Cardiac septum (tissue), 1 donor: ENCODE measurements around the gene KLHDC10. TPM values are rescaled to one million over a fixed set of nuclear protein-coding genes. Genes with fewer than 3 reads are reported as not detected.
A peak's percentile ranks its signal among the peaks of the same experiment; 100 is the strongest.
"Not testable (repeated sequence)": the region's sequence is repeated elsewhere in the genome, so short reads cannot be mapped to it uniquely, and the experiment has no call there.

ENCODE experiments used
- DNase-seq: peaks from one replicate; pipeline ENCODE4 v3.0.0-alpha.2; 2020; ENCODE audit warnings: low spot score
- intact Hi-C: fragments of 100-400 bp; cut with DNase I; formaldehyde crosslinking; loops from one replicate; pipeline ENCODE4 v1.14.0; 2022
- long read RNA-seq: library from polyadenylated mRNA; unstranded; transcript quantifications from one replicate; pipeline ENCODE4 v2.0.0, GENCODE V29; 2021
- total RNA-seq: library from RNA; stranded (reverse); fragmentation: NEBNext Ultra II Directional; extraction: Animal tissue kit (Norgen Biotek cat#: 25700); gene quantifications from one replicate; pipeline ENCODE4 v1.2.1, GENCODE V29; 2021
- donor health status: DM: no; HTN: no; CAD: no.

The KLHDC10 gene
- total RNA-seq: 22.5 TPM
- long read RNA-seq, partial matches to known transcripts: 7 of 13 reads
- long read RNA-seq, other reads (novel, unspliced or antisense): 6 of 13 reads

DNA sequence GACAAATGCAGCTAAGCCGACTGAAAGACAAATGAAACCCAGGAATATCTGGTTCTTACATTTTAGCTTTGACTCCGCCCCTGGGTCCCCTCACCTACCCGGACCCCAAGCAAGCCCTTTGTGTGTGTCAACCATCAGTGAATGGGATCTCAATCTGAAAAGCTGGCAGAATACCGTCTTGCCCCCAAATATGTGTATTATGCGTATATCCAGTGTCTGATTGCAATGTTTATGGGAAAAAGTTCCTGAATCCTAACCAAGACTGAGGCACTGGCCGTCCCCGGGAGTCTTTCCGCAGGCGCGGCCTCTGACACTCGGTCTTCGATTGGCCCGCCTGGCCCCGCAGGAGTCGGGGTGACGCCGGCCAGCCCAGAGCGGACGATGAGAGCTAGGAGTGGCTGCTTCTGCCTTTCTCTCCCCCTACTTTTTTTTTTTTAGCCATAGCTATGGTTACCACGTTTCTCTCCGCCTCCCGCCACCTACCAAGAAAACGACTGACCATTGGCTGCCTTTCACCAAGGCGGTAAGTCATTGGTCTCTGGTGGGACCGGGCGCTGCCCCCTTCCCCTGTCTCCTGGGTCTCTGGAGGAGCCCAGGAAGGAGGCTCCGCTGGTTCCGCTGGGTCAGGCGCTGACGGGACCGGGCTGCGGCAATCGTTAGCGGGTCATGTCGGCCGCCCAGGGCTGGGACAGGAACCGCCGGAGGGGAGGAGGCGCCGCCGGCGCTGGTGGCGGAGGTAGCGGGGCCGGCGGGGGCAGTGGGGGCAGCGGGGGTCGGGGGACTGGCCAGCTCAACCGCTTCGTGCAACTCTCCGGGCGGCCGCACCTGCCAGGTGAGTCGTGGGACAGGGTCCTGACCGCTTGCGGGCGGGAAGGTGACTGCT lies at the start of gene KLHDC10:
Gene KLHDC10, plus strand, starts transcription at position 557 of the 883 bp plus-strand sequence. Its CDS starts 110 bp downstream, at position 667.
- intact Hi-C loops: loop anchor here (5.0 kb wide), 1 partner anchor 762 kb away; no protein-coding TSS in a partner anchor
- peak; percentile 98 for DNase-seq

- DNase-seq: no peak
Observed at GRCh38 chr7:130021105-130021834, 49.1 kb upstream of the KLHDC10 start.

DNA sequence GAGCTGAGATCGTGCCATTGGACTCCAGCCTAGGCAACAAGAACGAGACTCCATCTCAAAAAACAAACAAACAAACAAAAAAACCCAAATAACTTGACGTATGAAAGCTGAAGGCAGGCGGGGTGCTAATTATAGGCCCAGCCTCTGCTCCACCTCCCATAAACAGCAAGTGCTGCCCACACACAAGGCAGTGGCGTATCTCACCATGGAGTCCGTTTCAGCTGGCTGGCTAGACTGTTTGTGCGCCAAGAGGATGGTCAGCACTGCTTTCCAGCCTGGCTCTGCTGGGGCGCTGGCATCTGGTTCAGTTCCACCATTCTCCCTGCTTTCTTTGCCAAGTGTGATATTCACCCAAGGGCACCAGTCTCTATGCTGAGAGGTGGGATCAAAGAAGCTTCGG lies 48.2 kb upstream of the KLHDC10 start:
- peak; percentile 80 for DNase-seq
- intact Hi-C loops: no loop called here

More at GRCh38 chr7:130021105-130021834, 49.1 kb upstream of the KLHDC10 start:
- intact Hi-C loops: no loop called here

DNA sequence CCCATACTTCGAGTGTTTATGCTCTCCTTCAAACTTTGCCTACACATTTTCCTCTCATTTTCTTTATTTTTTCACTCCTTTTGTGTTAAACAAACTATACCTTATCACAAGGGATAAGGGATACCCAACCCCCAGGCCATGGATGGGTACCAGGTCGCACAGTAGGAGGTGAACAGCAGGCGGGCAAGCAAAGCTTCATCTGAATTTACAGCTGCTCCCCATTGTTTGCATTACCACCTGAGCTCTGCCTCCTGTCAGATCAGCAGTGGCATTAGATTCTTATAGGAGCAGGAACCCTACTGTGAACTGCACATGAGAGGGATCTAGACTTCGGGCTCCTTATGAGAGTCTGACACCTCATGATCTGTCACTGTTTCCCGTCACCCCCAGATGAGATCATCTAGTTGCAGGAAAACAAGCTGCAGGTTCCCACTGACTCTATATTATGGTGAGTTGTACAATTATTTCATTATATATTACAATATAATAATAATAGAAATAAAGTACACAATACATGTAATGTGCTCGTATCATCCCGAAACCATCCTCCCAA lies 47.6 kb upstream of the KLHDC10 start:
- intact Hi-C loops: no loop called here
- DNase-seq: no peak

DNA sequence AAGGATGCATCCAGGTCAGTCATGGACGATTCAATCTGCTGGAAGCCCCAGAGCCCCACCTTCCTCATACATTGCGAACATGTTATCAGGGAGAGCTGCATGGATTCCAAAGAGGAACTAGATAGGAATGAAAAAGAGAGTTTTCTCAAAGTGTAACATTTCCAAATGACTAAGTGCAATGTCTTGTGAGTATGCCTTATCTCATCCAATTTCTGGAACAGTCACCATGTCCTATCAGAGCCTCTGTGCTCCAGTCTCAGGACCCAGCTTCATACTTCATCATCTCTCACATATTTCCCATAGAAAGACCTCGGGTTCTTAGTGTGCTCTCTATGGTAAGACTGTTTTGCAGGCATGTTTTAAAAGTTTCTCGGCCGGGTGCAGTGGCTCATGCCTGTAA lies 45.9 kb upstream of the KLHDC10 start:
- DNase-seq: no peak

GRCh38 chr7:130032698-130033097 lies 37.6 kb upstream of the KLHDC10 start:
- intact Hi-C loops: no loop called here
- no peak for DNase-seq

More for the DNA sequence above, 45.9 kb upstream of the KLHDC10 start:
- intact Hi-C loops: no loop called here

DNA sequence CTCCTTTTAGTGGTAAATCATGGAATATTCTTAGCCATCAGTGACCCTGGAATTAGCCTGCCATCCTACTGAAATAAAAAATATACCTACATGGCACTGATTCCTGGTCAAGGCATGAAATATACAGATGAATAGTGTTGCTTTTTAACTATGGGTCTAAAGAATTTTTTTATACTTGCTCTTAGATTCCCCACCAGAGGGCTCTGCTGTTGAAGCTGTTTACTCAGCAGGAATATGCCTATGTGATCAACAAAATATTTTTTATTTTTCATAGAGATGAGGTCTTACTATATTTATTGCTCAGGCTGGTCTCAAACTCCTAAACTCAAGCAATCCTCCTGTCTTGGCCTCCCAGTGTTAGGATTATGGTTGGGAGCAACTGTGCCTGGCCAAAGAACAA lies 32.6 kb upstream of the KLHDC10 start:
- intact Hi-C loops: no loop called here
- DNase-seq: no peak

GRCh38 chr7:130040576-130040975 lies 29.8 kb upstream of the KLHDC10 start:
- intact Hi-C loops: no loop called here
- no peak for DNase-seq

GRCh38 chr7:130047831-130048230 lies 22.5 kb upstream of the KLHDC10 start:
- intact Hi-C loops: no loop called here
- no peak for DNase-seq

- no peak for DNase-seq
- intact Hi-C loops: no loop called here
Observed at GRCh38 chr7:130048906-130049305, 21.4 kb upstream of the KLHDC10 start.

GRCh38 chr7:130052250-130052649 lies 18.1 kb upstream of the KLHDC10 start:
- intact Hi-C loops, DNase-seq: not testable (repeated sequence)

GRCh38 chr7:130055198-130055597 lies 15.1 kb upstream of the KLHDC10 start:
- not testable (repeated sequence) for DNase-seq

DNA sequence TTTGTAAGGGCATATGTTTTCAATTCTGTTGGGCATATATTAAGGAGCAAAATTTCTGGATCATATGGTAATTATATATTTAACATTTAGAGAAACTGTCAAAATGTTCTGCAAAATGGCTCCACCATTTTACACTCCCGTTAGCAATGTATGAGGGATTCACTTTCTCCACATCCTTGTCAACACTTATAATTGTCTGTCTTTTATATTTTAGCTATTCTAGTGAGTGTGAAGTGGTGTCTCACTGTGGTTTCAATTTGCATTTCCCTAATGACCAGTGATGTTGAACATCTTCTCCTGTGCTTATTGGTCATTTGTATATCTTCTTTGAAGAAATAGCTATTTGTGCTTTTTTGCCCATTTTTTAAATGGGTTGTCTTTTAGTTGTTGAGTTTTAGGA lies 8.1 kb upstream of the KLHDC10 start:
- intact Hi-C loops: no loop called here
- no peak for DNase-seq

More at GRCh38 chr7:130055198-130055597, 15.1 kb upstream of the KLHDC10 start:
- intact Hi-C loops: not testable (repeated sequence)

DNA sequence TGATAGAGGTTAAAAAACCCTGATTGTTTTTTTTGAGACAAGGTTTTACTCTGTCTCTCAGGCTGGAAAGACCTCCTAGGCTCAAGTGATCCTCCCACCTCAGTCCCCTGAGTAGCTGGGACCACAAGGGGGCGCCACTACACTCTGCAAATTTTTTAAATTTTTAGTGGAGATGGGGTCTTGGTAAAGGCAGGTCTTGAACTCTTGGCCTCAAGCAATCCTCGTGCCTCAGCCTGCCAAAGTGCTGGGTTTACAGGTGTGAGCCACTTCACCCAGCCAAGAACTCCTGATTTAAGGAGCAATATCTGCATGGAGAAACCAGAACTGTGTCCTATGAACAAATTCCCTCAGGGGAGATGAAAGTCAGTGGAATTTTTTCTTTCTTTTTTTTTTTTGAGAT lies 7.3 kb upstream of the KLHDC10 start:
- no peak for DNase-seq
- intact Hi-C loops: no loop called here

- DNase-seq, intact Hi-C loops: not testable (repeated sequence)
Observed at GRCh38 chr7:130064580-130064926, 5.8 kb upstream of the KLHDC10 start.

GRCh38 chr7:130065500-130066152 lies 4.7 kb upstream of the KLHDC10 start:
- intact Hi-C loops: no loop called here

DNA sequence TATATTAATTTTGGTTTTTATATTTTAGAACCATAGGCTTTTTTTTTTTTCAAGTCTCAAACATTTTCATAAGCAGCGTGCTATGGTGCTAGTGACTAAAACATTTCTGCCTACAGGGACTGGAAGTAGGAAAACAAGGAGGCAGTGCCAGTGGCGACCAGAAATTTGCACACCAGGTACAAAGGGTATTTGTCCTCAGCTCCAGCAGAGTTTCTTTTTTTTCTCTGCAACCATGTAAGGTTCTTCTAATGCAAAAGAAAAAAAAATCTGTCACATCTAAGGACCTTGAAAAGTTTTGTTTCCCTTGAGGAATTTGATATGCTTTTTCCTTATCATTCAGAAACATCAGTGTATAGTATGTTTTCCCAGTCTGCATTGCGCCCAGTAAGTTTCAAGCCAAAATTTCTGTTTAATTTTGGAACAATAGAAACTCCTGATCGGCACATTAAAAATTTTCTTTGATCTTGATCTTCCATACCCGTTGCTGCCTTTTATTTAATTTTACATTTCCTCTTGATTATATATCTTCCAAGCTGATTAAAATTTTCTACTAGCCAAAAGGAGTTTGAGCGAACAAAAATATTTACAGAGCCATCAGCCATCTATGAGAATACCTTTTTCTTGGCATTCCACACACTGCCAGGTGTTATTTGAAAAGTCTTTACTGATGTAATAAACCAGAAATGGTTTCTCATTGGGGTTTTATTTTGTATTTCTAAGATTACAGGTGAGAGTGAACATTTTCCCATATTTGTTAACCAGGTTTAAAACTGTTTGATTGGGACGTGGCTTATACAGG lies 956 bp upstream of the KLHDC10 start:
- DNase-seq: no peak
- intact Hi-C loops: no loop called here

More at GRCh38 chr7:130065500-130066152, 4.7 kb upstream of the KLHDC10 start:
- no peak for DNase-seq

DNA sequence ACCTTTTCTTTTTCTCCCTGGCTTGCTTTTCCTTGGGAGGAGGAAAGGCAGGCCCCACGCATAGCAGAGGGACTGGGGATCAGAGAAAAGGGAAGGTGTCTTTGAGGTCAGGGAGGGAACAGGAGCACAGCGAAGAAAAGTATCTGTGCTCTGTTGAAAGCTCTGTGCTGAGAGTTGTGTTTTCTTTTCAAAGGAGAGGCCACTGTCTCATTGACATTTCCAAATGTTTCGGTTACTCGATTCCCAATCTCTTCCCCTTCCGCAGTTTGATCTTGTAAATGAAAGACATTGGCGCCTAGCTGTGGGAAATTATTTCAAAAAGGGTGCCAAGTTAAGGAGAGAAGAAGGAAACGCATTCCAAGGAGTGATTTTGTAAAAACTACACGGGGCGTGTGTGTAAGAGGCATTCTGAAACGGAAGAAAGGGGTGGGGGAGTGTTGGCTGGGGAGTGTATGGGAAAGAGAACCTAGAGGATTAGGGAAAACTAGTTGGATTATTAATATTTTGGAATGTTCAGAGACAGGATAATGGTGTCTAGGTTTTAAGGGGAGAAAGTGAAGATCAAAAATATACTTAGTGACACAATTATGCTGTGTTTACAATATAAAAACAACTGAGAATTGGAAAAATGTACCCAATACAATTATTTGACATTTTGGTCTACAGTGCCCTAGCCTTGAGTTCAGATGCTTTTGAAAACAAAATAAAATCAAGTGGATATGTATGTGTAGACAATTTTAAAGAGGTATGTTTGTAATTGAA lies 708 bp downstream of the KLHDC10 start:
- intact Hi-C loops: loop anchor here (5.0 kb wide), 1 partner anchor 761 kb away; no protein-coding TSS in a partner anchor

More for the DNA sequence above, 708 bp downstream of the KLHDC10 start:
- no peak for DNase-seq
